ENCODE results near the gene SLC35D1.

Gene SLC35D1

DNA sequence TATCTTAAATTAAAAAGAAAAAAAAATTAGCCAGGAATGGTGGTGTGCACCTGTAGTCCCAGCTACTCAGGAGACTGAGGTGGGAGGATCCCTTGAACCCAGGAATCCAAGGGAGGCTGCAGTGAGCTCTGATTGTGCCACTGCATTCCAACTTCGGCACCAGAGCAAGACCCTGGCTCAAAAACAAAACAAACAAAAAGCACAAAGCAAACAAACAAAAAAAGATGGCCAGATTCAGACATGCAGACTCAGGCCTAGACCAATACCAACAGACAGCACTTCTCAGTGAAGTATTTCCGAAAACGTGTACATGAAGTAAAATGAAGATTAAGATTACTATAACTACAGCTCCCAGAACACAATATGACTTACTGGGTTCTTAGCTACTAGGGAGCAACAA is 10.6 kb downstream of the SLC35D1 start:
- DNase-seq = no peak

DNA sequence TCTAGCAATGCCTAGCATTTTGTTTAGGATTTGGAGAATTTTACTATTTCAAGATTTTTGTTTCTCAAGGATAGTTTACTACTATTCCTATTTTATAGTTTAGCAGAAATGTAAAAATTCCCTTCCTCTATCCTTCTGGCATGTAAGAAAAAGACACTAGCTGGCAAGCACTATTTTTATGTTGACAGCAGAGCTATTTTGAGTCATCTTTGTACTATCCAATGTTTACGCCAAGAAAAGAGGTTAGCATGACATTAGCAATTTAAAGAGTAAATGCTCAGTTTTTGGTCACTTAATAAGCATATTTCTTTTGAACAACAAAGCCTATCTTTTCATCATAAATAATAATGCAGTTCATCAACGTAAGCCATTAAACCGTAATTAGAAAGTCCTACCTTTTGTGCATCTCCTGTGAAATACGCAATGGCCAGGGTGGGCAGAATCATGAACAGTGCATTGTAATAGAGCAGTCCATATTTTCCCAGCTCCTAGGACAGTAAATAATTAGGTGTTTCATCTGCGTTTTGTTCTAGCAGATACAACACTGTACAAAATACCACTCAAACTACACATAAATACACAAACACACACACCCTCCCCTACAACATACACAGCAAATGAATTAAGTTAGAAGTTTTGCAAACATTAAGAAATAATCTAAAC is 12.0 kb downstream of the SLC35D1 start:
- DNase-seq = no peak

DNA sequence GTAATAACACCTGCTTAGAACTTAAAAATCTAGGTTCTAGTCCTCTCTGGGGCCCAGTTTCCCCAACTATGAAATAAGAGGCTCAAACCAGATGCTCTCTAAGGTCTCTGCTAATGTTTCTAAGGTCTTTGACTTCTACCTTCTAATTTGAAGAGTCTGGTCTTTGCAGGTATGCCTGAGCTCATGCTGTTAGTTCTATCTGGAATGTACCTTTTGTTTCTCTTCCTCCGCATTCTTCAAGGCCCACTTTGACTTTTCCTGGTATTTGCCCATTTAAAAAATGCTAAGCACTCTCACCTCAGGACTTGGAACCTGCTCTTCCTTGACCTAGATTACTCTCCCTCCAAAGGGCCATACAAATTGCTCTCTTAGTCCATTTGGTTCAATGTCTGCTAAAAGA is 13.5 kb downstream of the SLC35D1 start:
- DNase-seq = no peak

DNA sequence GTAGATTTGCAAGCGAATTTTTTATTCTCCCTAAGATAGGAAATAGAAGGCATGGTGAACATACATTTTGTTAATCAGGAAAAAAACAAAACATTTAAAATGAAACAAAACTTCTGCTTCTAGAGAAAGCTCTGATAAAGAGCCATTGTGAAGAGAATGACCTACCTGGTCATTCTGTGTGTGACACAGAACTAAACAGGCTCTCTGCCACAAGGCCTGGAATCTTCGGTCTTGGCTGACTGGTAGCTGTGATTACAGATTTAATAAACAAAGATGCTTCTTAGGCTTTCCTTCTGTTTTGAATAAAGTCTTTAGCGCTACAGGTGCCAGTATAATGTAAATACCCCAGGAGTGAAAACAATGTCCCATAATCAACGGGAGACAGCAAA is 22.1 kb downstream of the SLC35D1 start:
- DNase-seq = no peak

DNA sequence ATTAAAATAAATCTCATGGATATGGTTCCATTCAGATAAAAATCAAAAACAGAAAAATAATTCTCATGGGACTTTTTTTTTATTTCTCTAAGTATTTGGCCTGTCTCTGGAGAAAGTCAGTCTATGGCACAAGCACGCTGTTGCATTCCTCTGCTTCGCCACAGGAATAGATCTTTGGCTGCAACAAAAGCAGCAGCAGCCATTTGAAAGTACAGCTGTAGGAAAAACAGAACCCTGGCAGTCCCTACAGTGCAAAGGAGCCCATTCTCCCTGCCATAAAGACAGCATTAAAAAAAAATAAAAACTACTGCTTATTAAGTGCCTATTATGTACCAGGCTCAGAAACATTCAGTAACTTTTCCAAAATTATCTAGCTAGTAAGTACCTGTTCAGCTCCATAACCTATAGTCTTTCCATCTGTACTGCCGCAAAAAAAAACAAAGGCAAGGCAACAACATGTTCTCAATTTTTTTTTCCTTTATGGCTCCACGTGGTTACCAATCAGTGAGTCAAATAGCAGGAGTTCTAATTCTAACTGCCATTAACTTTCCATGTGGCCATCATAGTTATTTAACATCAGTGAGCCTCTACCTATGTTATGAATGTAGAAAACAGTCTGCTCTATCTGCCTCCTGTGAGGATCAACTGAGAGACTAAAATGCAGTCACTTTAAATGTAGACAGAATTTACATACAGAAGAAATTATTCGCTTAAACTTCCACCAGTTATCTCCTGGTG is 22.7 kb downstream of the SLC35D1 start:
- DNase-seq = no peak

DNA sequence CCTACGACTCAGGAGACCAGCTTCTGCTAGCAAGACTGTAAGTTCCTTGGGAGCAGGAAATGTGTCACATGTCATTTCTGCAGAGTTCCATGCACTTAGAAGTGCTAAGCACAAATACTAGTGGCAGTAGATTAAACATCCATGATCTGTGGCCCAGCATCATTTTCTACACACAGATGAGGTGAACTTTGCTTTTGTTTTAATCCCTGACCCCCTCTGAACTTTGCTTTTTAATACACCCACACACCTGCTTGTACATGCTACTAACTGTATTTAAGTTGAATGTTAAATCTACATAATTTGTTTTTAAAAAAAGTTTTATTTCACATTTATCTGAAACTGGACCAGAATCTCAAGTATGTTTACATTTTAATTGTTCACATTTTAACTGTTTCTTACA is 24.5 kb downstream of the SLC35D1 start:
- DNase-seq = no peak

DNA sequence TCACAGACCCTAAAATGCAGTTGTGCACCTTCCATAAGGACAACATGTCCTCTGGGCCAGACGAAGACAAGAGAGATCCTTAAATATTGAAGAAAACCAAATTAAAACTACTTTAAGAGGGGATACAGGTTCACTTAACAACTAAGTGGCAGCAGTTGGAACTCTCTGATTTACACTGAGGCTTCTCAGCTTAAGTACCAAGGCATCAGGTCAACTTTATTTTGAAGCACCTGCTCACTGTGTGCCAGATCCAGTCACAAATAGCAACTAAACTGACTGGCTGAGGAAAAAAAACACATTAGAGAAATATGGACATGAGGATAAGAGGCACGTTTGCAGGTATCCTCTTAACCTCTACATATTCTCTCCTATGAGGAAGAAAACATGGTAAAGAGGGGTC is 33.2 kb downstream of the SLC35D1 start:
- DNase-seq = no peak

DNA sequence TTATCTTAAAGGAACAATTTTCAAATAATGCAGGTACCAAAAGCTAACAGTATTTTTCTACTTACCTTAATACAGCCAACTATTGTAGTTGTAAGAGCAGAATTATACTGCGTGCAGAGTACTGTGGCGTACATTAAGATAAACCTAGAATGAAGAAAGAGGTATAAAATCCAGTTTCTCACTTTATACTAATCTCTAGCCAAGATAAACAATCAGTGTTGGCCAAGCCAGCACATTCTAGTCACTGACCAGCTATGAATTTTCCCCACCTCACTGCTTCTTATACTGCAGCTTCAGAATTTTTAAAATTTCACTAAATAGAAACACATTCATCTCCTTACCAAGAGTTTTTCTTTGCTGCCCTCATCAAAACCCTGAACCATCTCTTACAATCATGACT is 33.6 kb downstream of the SLC35D1 start:
- DNase-seq = no peak

DNA sequence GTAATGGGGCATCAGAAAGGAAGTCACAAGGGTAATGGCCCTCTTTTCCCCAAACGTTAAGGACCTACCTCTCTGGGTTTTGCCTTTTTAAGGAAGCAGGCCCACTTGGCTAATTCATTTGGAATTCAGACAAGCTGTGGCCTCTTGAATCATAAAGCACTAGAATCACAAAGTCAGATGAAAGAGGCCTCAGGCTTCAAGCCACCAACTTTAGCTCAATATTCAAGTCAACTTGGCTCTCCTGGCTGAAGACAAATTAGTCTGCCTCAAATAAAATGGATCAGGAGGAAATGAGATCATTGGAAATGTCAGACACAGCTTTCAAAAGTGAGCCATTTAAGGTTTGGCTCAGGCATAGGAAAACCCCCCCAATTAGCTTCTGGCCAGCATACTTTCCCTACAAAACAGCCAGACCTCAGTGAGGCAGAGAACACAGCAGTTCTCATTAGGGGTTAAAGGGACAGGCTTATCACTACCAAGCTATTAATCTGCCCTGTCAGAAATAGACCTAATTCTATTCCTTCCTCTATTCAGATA is 34.3 kb downstream of the SLC35D1 start:
- no peak for DNase-seq

DNA sequence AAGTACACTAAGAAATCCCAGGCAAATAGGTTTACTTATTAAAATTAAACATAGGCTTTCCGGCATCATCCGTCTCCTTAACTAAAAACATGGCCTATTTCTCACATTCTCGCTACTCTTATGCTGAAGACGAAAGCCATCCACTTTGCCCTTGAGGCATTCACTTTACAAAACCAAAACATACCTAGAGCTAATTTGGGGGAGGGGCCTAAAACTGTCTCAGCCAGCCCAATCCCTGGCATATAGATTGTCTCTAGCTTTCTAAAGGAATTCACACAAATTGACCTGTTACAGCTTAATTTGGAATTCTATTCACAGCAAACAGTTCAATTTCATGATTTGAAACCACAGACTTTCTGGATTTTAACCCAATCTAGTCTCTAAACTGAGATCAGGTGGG is 34.8 kb downstream of the SLC35D1 start:
- no peak for DNase-seq

DNA sequence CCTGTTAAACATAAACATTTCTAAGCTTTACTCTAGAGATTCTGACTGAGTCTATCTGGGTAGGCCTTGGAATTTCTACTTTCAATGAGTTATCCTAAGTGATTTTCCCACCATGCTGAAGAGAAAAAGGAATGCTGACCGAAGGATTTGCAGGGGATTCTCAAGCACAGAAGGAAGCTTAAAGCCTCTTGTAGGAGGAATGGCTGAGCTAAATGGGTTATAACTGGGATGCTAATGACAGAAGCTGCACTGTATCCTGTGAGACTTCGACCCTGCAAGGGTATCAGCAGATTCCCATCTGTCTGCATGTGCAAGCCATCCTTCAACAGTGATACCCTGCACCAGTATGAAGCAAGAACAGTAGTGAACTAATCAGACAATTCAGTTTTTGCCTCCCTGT is 35.4 kb downstream of the SLC35D1 start:
- no peak for DNase-seq

DNA sequence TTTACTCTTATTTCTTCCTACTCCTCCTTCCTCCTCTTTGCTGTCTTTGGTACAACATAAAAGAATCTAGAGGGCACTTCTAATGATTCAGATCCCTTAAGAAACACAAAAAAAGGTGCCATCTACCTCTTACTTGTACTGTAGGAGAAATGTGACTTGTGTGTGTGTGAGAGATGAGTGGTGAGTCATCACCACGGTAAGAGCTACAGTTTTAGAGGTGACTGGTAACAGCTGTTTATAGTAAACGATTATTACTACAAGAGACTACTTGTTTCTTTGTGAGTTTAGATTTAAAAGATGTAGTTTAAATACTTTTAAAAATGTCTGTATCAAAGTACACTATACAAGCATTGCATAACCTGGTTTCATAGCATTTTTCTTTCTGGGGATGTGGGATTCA is 40.4 kb downstream of the SLC35D1 start:
- no peak for DNase-seq

DNA sequence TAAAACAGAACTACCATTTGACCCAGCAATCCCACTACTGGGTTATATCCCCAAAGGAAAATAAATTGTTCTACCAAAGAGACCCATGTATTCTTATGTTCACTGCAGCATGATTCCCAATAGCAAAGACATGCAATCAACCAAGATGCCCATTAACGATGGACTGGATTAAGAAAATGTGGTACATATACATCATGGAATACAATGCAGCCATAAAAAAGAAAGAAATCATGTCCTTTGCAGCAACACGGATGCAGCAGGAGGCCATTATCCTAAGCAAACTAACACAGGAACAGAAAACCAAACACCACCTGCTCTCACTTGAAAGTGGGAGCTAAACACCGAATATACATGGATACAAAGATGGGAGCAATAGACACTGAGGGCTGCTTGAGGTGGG is 44.2 kb downstream of the SLC35D1 start:
- no peak for DNase-seq

DNA sequence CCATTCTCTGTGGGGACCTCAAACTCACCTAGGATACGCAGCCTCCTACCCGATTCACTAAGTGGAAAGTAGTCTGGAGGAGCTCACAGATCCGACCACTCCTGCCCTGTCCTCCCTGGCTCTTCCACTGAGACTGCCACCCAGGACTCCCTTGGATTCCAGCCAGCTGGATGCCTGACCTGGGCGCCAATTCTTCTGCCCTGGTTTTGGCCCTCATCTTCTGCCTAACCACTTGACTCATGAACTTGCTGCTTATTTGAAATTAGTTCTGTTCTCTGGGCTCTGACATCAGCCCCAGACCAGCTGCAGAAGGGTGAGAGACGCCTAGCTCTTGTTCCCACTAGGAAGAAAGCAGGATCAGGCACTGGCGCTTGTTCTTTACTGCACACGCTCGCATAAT is 48.9 kb downstream of the SLC35D1 start:
- no peak for DNase-seq

DNA sequence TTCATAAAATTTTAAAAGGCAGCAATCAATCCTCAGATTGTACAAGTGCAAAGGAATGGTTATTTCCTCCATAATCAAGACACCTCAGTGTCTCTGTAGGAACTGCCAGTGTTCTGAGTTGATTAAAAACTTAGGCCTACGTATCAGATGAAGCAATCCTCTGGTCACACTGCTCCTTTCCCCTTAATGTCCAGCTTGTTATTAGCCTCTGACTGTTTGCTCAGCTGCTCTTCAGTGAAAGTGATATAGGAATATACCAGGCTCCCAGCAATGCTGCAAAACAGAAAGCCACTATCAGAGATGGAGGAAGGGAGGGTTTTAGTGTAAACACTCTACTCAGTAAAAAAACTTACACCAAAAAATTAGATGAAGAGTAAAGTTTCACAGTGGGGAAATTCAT is 49.8 kb downstream of the SLC35D1 start:
- no peak for DNase-seq

DNA sequence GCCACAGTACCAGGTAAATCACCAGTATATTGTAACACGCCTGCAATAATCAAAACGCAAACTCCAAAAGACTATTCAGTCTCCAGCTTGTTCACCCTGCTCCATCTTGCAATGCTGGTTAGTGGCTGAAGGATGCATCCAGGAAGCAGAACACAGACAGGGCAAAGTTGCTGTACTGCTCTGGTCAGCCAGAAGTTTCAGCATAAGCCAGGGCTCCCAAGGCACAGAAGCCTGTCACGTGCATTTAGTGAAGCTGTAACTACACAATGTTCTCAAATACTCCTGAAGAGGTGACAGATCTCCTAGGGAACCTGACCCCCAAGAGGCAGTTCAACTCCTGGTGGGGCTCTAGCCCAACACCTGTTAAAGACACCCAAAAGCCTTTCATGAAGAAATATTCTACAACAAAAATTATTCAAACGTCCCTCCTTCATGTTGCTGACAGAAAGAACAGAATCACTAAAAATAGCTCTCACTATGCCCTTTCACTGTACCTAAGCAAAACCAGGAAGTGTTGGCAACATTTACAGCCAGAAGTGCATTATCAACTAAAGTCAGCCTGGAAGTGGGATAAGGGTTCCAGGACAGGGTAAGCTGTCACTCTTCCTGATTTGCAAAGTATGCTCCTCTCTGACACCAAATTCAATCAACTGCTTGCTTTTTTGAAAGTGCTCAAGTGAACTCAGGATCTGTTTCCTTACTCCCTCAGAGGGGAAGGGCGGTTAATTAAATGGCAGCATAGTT is 52.1 kb downstream of the SLC35D1 start:
- no peak for DNase-seq

DNA sequence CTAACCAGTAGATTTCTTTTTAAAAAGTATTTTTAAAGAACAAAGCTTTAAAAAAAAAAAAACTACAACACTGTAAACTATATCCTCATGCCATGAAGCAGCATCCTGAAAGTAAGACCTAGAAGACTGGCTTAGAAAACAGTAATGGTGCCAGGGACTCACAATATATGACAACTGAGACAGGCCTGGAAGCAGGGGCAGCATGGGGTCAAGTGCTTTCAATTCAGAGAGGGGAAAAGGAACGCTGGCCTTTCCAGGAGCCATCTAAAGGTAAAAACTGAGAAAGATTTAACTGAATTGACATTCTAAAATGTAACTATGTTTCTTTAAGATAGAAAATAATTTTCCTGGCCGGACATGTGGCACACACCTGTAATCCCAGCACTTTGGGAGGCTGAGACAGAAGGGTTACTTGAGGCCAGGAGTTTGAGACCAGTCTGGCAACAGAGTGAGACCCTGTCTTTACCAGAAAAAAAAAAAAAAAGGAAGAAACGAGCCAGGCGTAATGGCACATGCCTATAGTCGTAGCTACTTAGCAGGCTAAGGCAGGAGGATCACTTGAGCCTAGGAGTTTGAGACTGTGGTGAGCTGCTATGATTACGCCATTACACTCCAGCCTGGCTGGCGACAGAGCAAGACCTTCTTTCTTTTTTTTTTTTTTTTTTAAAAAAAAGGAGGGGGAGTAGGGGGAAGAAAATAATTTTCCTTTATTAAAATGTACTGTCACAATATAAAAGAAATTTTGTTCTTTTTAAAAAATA is 54.1 kb downstream of the SLC35D1 start:
- DNase-seq = no peak

DNA sequence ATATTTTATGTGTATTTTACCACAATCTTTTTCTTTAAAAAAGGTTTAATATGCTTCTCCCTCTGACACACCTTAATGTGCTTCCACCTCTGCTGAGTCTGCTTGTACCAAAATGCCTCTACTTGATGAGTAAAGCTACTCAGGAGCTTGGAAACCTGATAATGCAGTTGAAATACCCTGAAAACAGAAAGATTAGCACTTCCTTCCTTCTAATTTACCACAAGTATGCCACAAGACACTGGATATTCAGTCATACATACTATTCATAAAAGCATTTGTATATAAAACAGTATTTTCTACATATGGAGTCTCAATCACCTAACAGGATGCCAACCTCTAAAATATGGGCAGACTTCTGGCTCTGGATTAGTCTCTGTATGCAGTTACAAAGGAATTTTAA is 55.0 kb downstream of the SLC35D1 start:
- DNase-seq = no peak

DNA sequence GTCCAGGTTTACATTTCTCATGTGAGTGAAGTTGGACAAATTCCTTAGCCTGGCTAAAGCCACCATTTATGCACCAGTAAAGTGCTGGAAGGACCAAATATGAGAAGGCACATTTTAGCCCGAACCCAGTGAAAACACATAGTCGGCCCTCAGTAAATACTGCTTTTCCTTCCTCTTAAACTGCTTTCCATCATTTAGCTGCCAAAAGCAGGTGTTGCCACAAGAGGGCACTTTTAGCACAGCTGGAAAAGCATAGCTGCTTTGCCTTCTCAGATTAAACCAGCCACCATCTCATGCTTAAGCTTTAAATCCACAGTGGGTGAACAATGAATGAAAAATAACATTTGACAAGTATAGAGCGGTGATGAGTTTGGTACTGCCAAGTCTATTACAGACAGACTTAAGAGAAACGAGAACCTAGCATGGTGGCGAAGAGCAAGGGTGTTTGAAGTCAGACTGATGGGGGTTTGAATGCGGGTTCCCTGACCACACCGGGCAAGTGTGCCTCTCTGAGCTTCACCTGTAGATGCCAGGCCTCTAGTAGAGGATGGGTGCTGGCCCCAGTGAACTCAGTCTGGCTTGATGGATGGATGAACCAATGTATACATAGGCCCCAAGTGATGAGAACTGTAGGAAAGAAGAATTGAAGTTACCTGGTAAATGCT is 57.8 kb downstream of the SLC35D1 start:
- DNase-seq = peak; percentile 81

DNA sequence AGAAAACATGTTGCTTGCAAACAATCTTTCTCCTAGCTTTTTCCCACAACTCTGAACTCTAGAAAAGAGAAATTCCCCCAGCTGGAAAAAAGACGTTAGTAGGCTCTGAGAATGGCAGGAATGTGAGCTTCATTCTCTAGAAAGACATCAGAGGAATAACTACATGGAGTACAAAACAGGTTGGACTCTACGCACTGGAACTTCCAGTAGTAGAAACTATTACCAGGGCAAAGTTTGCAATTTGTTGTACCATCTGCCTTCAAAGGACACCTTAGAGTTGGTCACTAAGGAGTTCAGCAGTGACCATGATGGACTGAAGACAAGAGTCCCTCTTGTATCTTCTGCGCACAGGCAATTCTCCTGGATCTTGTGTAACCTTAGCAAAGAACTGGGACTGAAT is 60.9 kb downstream of the SLC35D1 start:
- no peak for DNase-seq

DNA sequence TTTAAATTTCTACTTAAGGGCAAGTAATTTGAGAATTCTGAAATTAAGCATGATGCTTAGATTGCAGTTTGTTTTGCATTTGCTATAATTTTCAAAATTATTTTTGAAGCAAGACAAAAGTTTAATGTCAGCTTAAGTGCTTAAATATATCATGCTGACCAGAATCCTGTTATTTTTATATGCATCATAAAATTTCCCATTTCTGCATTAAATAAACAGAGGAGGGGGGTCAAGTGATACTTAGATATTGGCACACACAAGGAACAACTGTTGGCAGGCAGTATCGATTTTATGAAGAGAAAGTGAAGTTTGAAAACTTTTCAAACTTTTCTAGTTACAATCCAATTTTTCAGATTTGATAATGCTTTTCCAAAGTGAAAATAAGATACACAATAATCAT is 68.1 kb downstream of the SLC35D1 start:
- no peak for DNase-seq

DNA sequence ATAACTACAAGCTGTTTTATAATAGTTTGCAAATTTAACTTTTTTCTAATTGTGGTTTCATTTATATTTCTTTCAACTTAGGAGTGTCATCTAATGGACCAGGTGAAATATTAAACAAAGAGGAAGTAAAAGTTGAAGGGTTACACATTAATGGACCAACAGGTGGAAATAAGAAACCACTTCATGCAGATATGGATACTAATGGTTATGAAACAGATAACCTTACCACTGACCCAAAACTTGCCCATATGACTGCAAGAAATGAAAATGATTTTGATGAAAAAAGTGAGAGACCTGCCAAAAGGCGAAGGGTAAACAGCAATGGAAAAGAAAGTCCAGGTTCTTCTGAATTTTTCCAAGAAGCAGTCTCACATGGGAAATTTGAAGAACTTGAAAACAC is 69.5 kb downstream of the SLC35D1 start:
- DNase-seq = no peak
